Right ventricle myocardium inferior (tissue), 1 donor: ENCODE data around the gene IPCEF1. TPM values are rescaled to one million over a fixed set of nuclear protein-coding genes. Genes with fewer than 3 reads are reported as not detected.

Experiments
- total RNA-seq: library from RNA; stranded (reverse); fragmentation: NEBNext Ultra II Directional; extraction: Animal tissue kit (Norgen Biotek cat#: 25700); gene quantifications from one replicate; pipeline ENCODE4 v1.2.1, GENCODE V29; 2021
- donor health status: DM: no; HTN: yes; CAD: no; lungs with severe emphysema.

Gene IPCEF1
- total RNA-seq, 1 donor from 2014 or later, result 2.0 TPM

Other genes with a start within 250 kb of the IPCEF1 start
- 20.0 TPM for gene CNKSR3, start 153.9 kb upstream of the IPCEF1 start, total RNA-seq